ENCODE measurements around the gene SHKBP1. TPM values are rescaled to one million over a fixed set of nuclear protein-coding genes. Genes with fewer than 3 reads are reported as not detected.

The SHKBP1 gene
- total RNA-seq, 1 donor from 2014 or later: 170 TPM

DNA sequence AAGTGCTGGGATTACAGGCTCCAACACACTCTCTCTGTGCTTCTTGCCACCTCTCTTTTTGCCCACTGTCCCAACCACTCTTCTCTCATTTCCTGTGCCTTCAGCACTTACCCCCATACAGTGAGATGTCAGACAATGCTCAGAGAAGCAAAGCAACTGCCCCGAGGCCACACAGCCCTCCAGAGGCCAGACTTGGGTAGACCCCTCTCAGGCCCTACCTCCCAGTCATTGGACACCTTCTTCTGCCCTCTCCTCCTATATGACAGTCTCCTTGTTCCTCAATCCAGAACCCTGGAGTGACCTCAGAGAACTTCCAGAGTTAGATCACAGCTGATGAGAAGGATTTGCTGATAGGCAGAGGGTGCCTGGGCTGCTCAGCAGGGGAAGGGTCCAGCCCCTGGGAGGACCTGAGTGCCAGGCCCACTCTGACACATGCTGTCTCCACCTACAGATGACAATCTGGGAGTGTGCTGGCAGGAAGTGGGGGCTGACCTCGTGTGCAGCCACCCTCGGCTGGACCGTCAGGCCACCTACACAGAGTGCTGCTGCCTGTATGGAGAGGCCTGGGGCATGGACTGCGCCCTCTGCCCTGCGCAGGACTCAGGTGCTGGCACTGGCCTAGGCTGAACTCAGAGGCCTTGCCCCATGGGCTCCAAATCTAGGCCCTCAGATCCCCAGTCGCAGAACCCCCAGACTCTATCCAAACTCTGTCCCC lies 48.9 kb downstream of the SHKBP1 start:
- H3K36me3 Mint-ChIP-seq (ENCODE audit: unreplicated experiment): peaks cover 10% of the 10 kb centered on the region

DNA sequence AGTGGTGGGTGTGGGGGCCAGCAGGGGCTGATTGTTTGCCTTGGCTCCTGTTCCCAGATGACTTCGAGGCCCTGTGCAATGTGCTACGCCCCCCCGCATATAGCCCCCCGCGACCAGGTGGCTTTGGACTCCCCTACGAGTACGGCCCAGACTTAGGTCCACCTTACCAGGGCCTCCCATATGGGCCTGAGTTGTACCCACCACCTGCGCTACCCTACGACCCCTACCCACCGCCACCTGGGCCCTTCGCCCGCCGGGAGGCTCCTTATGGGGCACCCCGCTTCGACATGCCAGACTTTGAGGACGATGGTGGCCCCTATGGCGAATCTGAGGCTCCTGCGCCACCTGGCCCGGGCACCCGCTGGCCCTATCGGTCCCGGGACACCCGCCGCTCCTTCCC lies 50.2 kb downstream of the SHKBP1 start:
- peaks cover 9% of the 10 kb centered on the region for H3K9me3 Mint-ChIP-seq (ENCODE audit: unreplicated experiment)
- H3K4me3 Mint-ChIP-seq (ENCODE audit: unreplicated experiment): no peak overlapping the region
- peaks cover 10% of the 10 kb centered on the region for H3K36me3 Mint-ChIP-seq (ENCODE audit: unreplicated experiment)
- DNase-seq: no peak
- peaks cover 8% of the 10 kb centered on the region for H3K27me3 Mint-ChIP-seq (ENCODE audit: unreplicated experiment)
- TF ChIP-seq, protein P1, sequence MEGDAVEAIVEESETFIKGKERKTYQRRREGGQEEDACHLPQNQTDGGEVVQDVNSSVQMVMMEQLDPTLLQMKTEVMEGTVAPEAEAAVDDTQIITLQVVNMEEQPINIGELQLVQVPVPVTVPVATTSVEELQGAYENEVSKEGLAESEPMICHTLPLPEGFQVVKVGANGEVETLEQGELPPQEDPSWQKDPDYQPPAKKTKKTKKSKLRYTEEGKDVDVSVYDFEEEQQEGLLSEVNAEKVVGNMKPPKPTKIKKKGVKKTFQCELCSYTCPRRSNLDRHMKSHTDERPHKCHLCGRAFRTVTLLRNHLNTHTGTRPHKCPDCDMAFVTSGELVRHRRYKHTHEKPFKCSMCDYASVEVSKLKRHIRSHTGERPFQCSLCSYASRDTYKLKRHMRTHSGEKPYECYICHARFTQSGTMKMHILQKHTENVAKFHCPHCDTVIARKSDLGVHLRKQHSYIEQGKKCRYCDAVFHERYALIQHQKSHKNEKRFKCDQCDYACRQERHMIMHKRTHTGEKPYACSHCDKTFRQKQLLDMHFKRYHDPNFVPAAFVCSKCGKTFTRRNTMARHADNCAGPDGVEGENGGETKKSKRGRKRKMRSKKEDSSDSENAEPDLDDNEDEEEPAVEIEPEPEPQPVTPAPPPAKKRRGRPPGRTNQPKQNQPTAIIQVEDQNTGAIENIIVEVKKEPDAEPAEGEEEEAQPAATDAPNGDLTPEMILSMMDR (IDR thresholded peaks at IDR 0.05; ENCODE audit: partially characterized antibody, unreplicated experiment): no peak
- no peak overlapping the region for H3K27ac Mint-ChIP-seq (ENCODE audit: unreplicated experiment)
- peaks cover 11% of the 10 kb centered on the region for H3K4me1 Mint-ChIP-seq (ENCODE audit: low read depth, unreplicated experiment)

More for the DNA sequence above, 48.9 kb downstream of the SHKBP1 start:
- no peak overlapping the region for H3K27ac Mint-ChIP-seq (ENCODE audit: unreplicated experiment)
- H3K9me3 Mint-ChIP-seq (ENCODE audit: unreplicated experiment): peaks cover 6% of the 10 kb centered on the region
- DNase-seq: no peak
- no peak overlapping the region for H3K4me3 Mint-ChIP-seq (ENCODE audit: unreplicated experiment)
- peaks cover 11% of the 10 kb centered on the region for H3K4me1 Mint-ChIP-seq (ENCODE audit: low read depth, unreplicated experiment)
- peaks cover 11% of the 10 kb centered on the region for H3K27me3 Mint-ChIP-seq (ENCODE audit: unreplicated experiment)
- TF ChIP-seq, protein P1 (IDR thresholded peaks at IDR 0.05; ENCODE audit: partially characterized antibody, unreplicated experiment): no peak

DNA sequence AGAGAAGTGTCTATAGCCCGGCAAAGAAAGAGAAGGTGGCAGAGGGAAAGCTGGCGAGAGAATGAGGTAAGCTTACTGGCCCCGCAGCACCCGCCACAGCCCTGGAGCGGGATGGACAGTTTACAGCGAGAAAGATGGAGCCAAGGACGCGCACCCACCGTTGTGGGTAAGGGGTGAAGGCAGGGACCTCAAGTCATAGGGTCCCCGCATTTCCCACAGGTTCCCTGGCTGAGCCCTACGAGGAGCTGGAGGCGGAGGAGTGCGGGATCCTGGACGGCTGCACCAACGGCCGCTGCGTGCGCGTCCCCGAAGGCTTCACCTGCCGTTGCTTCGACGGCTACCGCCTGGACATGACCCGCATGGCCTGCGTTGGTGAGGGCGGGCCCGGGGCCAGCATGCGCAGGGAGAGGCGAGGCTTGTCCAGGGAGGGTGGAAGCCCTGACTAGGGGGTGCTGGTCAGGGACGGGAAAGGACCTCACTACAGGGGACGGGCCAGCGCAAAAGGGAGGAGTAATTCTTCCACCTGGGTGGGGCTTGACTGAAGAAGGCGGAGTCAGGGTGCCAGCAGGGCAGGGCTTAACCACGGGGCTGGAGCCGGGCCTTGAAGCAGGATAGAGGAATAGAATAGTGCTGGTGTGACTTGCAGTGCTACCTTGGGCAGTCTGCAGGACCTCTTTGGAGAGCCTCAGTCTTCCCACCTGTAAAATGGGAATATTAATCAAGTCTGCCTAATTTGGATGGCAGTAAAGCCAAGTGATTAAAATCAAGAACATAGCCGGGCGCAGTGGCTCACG lies 51.0 kb downstream of the SHKBP1 start:
- Mint-ChIP-seq H3K36me3 (ENCODE audit: unreplicated experiment) (peaks cover 10% of the 10 kb centered on the region), H3K4me1 (ENCODE audit: low read depth, unreplicated experiment) (peaks cover 11% of the 10 kb centered on the region), H3K27ac (ENCODE audit: unreplicated experiment) (no peak overlapping the region), H3K4me3 (ENCODE audit: unreplicated experiment) (no peak overlapping the region), H3K27me3 (ENCODE audit: unreplicated experiment) (peaks cover 8% of the 10 kb centered on the region), H3K9me3 (ENCODE audit: unreplicated experiment) (peaks cover 9% of the 10 kb centered on the region)
- DNase-seq: no peak
- TF ChIP-seq, protein P1 (IDR thresholded peaks at IDR 0.05; ENCODE audit: partially characterized antibody, unreplicated experiment): no peak

DNA sequence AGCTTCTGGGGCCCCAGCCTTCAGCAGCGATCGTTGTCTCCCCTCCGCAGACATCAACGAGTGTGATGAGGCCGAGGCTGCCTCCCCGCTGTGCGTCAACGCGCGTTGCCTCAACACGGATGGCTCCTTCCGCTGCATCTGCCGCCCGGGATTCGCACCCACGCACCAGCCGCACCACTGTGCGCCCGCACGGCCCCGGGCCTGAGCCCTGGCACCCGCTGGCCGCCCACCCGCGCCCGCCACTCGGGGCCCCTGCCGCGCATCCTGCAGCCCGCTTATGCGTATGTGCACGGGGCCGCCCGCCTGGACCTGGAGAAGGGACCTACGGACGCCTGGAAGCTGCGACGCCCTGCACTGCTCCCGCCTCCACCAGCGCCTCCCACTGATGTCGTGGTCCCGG lies 52.7 kb downstream of the SHKBP1 start:
- TF ChIP-seq, protein P1 (IDR thresholded peaks at IDR 0.05; ENCODE audit: partially characterized antibody, unreplicated experiment): no peak
- Mint-ChIP-seq H3K27ac (ENCODE audit: unreplicated experiment) (peak overlapping the region; percentile 59), H3K4me3 (ENCODE audit: unreplicated experiment) (no peak overlapping the region), H3K4me1 (ENCODE audit: low read depth, unreplicated experiment) (peaks cover 9% of the 10 kb centered on the region), H3K36me3 (ENCODE audit: unreplicated experiment) (peaks cover 10% of the 10 kb centered on the region), H3K27me3 (ENCODE audit: unreplicated experiment) (peaks cover 8% of the 10 kb centered on the region), H3K9me3 (ENCODE audit: unreplicated experiment) (peaks cover 9% of the 10 kb centered on the region)
- DNase-seq: no peak

Data from glutamatergic neuron (in vitro differentiated cells).